ENCODE measurements around the gene NUP153. TPM values are rescaled to one million over a fixed set of nuclear protein-coding genes. Genes with fewer than 3 reads are reported as not detected.

NUP153 gene
- total RNA-seq, 1 donor from 2014 or later, result 34.6 TPM

DNA sequence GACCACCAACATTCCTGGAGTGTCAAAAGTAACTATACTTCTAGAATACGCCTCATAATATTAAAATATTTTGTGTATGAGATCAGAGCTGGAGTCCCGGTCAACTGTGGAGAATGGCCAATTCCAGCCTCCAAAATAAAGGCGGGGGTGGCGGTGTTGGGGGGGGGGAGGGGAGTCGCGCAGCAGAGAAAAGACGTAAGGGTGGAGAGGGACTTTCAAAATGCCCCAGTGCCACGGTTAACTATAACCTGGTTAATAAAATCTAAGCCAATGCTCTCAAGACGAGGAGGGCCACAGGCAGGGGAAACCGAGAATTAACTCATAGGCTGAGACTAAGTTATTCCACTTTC, 1.3 kb downstream of the NUP153 start:
- Mint-ChIP-seq H3K36me3 (ENCODE audit: unreplicated experiment) (no peaks in the 10 kb centered on the region), H3K27ac (ENCODE audit: unreplicated experiment) (peak overlapping the region; percentile 97), H3K9me3 (ENCODE audit: unreplicated experiment) (no peaks in the 10 kb centered on the region), H3K4me1 (ENCODE audit: unreplicated experiment) (peaks cover 39% of the 10 kb centered on the region), H3K27me3 (ENCODE audit: unreplicated experiment) (no peaks in the 10 kb centered on the region), H3K4me3 (ENCODE audit: unreplicated experiment) (peak overlapping the region; percentile 91)
- DNase-seq (ENCODE audit: extremely low spot score, unreplicated experiment), result no peak
- TF ChIP-seq, protein P1, sequence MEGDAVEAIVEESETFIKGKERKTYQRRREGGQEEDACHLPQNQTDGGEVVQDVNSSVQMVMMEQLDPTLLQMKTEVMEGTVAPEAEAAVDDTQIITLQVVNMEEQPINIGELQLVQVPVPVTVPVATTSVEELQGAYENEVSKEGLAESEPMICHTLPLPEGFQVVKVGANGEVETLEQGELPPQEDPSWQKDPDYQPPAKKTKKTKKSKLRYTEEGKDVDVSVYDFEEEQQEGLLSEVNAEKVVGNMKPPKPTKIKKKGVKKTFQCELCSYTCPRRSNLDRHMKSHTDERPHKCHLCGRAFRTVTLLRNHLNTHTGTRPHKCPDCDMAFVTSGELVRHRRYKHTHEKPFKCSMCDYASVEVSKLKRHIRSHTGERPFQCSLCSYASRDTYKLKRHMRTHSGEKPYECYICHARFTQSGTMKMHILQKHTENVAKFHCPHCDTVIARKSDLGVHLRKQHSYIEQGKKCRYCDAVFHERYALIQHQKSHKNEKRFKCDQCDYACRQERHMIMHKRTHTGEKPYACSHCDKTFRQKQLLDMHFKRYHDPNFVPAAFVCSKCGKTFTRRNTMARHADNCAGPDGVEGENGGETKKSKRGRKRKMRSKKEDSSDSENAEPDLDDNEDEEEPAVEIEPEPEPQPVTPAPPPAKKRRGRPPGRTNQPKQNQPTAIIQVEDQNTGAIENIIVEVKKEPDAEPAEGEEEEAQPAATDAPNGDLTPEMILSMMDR (IDR thresholded peaks at IDR 0.05), result no peak

DNA sequence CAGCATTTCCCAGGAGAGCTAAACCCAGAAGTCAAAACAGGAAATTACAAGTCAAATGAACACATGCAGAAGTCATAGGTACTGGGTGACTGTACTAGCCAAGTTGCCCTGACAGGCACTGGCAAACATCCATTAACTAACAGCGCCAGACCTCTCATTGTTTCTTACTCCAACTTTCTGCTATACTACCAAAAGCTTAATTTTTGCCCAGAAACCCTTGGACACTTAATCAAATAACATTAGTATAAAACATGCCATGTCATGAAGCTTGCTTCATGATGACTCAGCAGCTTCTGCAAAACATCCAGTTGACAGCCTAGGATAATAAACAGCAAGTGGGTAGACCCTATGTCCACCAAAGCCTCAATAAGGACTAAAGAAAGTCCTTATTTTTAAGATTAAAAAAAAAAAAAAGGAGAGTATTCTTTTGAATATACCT, 3.5 kb downstream of the NUP153 start:
- H3K27me3 Mint-ChIP-seq (ENCODE audit: unreplicated experiment), result no peaks in the 10 kb centered on the region
- H3K4me3 Mint-ChIP-seq (ENCODE audit: unreplicated experiment), result peak overlapping the region; percentile 11
- TF ChIP-seq, protein P1 (IDR thresholded peaks at IDR 0.05), result no peak
- H3K27ac Mint-ChIP-seq (ENCODE audit: unreplicated experiment), result peak overlapping the region; percentile 97
- DNase-seq (ENCODE audit: extremely low spot score, unreplicated experiment), result no peak
- H3K4me1 Mint-ChIP-seq (ENCODE audit: unreplicated experiment), result peaks cover 39% of the 10 kb centered on the region
- no peaks in the 10 kb centered on the region for H3K36me3 Mint-ChIP-seq (ENCODE audit: unreplicated experiment)
- no peaks in the 10 kb centered on the region for H3K9me3 Mint-ChIP-seq (ENCODE audit: unreplicated experiment)

DNA sequence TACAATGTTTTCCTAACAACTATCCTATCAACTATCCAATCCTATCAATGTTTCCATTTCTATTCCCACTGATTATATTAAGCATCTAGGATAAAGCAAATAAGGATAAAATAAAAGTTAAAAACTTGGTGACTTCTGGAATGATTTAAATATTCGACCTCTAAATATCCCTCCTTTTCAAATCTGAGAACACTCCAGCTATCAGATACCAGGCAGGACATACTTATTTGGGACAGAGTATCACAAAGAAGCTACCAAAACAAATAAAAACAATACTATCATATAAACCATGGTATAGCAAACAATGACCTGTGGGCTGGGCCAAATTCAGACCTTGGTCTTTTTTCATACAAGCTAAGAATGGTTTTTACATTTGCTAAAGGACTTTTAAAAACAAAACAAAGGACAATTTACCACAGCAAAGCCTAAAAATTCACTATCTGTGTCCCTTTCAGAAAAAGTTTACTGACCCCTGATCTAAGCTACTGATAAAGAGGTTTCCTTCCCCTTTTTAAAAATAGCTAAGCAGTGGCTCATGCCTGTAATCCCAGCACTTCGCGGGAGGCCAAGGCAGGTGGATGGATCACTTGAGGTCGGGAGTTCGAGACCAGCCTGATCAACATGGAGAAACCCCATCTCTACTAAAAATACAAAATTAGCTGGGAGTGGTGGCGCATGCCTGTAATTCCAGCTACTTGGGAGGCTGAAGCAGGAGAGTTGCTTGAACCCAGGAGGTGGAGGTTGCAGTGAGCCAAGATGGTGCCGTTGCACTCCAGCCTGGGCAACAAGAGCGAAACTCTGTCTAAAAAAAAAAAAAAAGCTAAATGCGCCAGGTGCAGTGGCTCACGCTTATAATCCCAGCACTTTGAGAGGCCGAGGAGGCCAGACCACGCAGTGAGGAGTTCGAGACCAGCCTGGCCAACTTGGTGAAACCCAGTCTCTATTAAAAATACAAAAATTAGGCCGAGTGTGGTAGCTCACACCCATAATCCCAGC, 6.0 kb downstream of the NUP153 start:
- peak overlapping the region; percentile 65 for H3K27ac Mint-ChIP-seq (ENCODE audit: unreplicated experiment)
- no peaks in the 10 kb centered on the region for H3K27me3 Mint-ChIP-seq (ENCODE audit: unreplicated experiment)
- no peak for DNase-seq (ENCODE audit: extremely low spot score, unreplicated experiment)
- no peaks in the 10 kb centered on the region for H3K9me3 Mint-ChIP-seq (ENCODE audit: unreplicated experiment)
- peaks cover 31% of the 10 kb centered on the region for H3K4me1 Mint-ChIP-seq (ENCODE audit: unreplicated experiment)
- TF ChIP-seq, protein P1 (IDR thresholded peaks at IDR 0.05), result no peak
- H3K4me3 Mint-ChIP-seq (ENCODE audit: unreplicated experiment), result no peak overlapping the region
- no peaks in the 10 kb centered on the region for H3K36me3 Mint-ChIP-seq (ENCODE audit: unreplicated experiment)

DNA sequence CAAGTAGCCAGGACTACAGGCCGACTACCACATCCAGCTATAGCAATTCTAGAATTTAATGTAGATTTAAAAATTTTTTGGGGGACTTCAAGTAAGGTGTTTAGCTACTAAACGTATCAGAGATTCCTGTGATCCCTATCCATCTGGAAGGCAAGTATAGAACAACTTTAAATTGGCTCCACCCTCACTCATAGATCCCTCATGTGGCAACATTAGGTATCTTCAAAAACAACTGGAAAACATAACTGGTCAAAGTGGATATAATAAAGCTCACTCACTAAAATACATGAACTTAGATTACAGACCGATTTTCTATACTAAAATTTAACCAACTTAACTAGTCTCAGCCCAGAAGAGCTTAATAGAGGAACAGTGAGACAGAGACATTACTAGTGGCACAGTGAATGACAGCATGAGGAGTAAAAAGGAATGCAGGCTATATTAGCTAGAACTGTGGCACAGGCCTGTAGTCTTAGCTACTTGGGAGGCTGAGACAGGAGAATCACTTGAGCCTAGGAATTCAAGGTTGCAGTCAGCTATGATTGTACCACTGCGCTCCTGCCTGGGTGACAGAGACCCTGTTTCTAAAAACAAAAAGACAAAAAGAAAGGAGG, 14.7 kb downstream of the NUP153 start:
- peaks cover 11% of the 10 kb centered on the region for H3K36me3 Mint-ChIP-seq (ENCODE audit: unreplicated experiment)
- DNase-seq (ENCODE audit: extremely low spot score, unreplicated experiment), result no peak
- H3K9me3 Mint-ChIP-seq (ENCODE audit: unreplicated experiment), result no peaks in the 10 kb centered on the region
- no peak overlapping the region for H3K4me3 Mint-ChIP-seq (ENCODE audit: unreplicated experiment)
- TF ChIP-seq, protein P1 (IDR thresholded peaks at IDR 0.05), result no peak
- peaks cover 20% of the 10 kb centered on the region for H3K4me1 Mint-ChIP-seq (ENCODE audit: unreplicated experiment)
- H3K27ac Mint-ChIP-seq (ENCODE audit: unreplicated experiment), result no peak overlapping the region
- H3K27me3 Mint-ChIP-seq (ENCODE audit: unreplicated experiment), result no peaks in the 10 kb centered on the region

DNA sequence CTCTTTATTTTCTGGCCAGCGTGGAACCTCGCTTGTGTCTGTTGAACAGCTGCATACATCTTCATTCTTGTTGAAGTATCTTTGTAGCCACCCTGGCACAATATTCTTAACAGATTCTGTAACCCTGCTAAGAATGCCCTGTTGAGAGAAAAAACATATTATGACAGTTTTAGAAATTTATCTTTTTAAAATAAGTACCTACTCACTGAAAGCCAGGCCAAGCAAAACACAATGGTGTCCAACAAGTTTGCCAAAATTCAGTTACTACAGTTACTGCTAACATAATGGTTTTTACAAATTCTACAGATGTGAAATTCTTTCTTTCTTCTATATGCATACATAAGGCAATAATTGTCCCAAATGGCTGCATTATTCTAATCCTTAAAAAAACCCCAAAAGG, 18.2 kb downstream of the NUP153 start:
- no peak for DNase-seq (ENCODE audit: extremely low spot score, unreplicated experiment)
- Mint-ChIP-seq H3K9me3 (ENCODE audit: unreplicated experiment) (no peaks in the 10 kb centered on the region), H3K4me1 (ENCODE audit: unreplicated experiment) (peaks cover 24% of the 10 kb centered on the region), H3K4me3 (ENCODE audit: unreplicated experiment) (no peak overlapping the region), H3K36me3 (ENCODE audit: unreplicated experiment) (peaks cover 14% of the 10 kb centered on the region), H3K27ac (ENCODE audit: unreplicated experiment) (peak overlapping the region; percentile 75), H3K27me3 (ENCODE audit: unreplicated experiment) (no peaks in the 10 kb centered on the region)
- TF ChIP-seq, protein P1 (IDR thresholded peaks at IDR 0.05), result no peak

All from osteocyte (in vitro differentiated cells).